CD4-positive, alpha-beta T cell treated with Interleukin-12 subunit alpha and Interleukin-12 subunit beta, for 1 hour (primary cell): ENCODE results near the gene TNPO3.
A peak's percentile ranks its signal among the peaks of the same experiment; 100 is the strongest.
"Not testable (repeated sequence)": the region's sequence is repeated elsewhere in the genome, so short reads cannot be mapped to it uniquely, and the experiment has no call there.

Experiments used
- DNase-seq: peaks from one replicate; pipeline ENCODE4 v3.0.0-alpha.2; 2020

TNPO3 gene

GRCh38 chr7:128954830-128955802, 99.8 kb downstream of the TNPO3 start:
- DNase-seq: no peak

- no peak for DNase-seq
Observed at GRCh38 chr7:128954150-128954549, 100.8 kb downstream of the TNPO3 start.

GRCh38 chr7:128951296-128951695, 103.6 kb downstream of the TNPO3 start:
- DNase-seq: no peak

GRCh38 chr7:128948976-128949760, 105.7 kb downstream of the TNPO3 start:
- no peak for DNase-seq

GRCh38 chr7:128948312-128948973, 106.5 kb downstream of the TNPO3 start:
- DNase-seq: no peak

- DNase-seq: no peak
Observed at GRCh38 chr7:128947854-128948253, 107.1 kb downstream of the TNPO3 start.

GRCh38 chr7:128946936-128947830, 107.7 kb downstream of the TNPO3 start:
- DNase-seq: no peak

GRCh38 chr7:128945668-128946366, 109.1 kb downstream of the TNPO3 start:
- DNase-seq: no peak

- no peak for DNase-seq
Observed at GRCh38 chr7:128944487-128945236, 110.2 kb downstream of the TNPO3 start.

GRCh38 chr7:128943251-128943650, 111.7 kb downstream of the TNPO3 start:
- DNase-seq: not testable (repeated sequence)

- DNase-seq: no peak
Observed at GRCh38 chr7:128941946-128942526, 112.9 kb downstream of the TNPO3 start.

- no peak for DNase-seq
Observed at GRCh38 chr7:128941323-128941890, 113.5 kb downstream of the TNPO3 start.

GRCh38 chr7:128940494-128941322, 114.2 kb downstream of the TNPO3 start:
- DNase-seq: peak; percentile 36

GRCh38 chr7:128939861-128940410, 115.0 kb downstream of the TNPO3 start:
- DNase-seq: no peak

GRCh38 chr7:128939075-128939860, 115.6 kb downstream of the TNPO3 start:
- peak; percentile 32 for DNase-seq

GRCh38 chr7:128938544-128939074, 116.3 kb downstream of the TNPO3 start:
- DNase-seq: peak; percentile 25
